HG02588 (cell line): ENCODE results near the gene FPR3.
"Not testable (repeated sequence)": the region's sequence is repeated elsewhere in the genome, so short reads cannot be mapped to it uniquely, and the experiment has no call there.

Source experiments
- ATAC-seq: cut with Tn5 transposase; IDR thresholded peaks from one replicate; pipeline ENCODE4 v1.9.1; 2021; ENCODE audit warnings: mild to moderate bottlenecking, moderate library complexity; ENCODE audit not compliant: unreplicated experiment

The FPR3 gene

DNA sequence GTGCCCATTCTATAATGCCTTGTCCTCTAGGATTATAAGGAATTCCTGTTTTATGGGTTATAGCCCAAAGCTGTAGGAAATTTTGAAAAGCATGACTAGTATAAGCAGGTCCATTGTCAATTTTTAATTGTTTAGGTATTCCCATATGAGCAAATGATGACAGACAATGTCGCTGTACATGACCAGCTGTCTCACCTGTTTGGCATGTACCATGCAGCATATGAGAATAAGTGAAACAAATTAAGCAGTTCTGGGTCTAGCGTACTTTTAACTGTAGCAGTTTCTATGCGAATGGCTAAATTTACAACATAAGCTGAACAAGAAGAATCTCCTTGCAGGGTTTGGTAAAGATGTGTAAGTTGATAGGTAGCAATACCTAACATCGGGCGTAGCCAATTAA, 11.6 kb downstream of the FPR3 start:
- ATAC-seq, result not testable (repeated sequence)

- ATAC-seq, result no peak
These were observed 12.2 kb downstream of the FPR3 start for GRCh38 chr19:51807111-51807701.

- no peak for ATAC-seq
These were observed 13.0 kb downstream of the FPR3 start for GRCh38 chr19:51807925-51808324.

- ATAC-seq, result no peak
These were observed 13.5 kb downstream of the FPR3 start for GRCh38 chr19:51808333-51808986.

DNA sequence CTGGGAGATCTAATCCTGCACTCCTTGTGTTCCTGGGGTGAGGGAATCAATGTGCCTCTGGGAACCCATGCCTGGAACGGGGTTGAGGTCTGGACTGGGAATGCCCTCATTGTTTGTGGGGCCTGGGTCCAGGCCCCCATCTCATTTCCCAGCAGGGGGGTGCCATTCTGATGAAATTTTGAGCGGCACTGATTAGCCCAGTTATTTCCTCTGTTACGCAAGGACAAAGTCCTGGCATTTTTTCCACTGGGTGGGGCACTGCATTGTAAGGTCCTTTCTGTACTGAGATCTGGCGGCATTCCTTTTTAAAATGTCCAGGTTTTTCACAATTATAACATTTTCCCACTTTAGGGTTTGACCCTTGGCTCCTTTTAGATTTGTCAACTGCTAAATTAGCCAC, 14.8 kb downstream of the FPR3 start:
- no peak for ATAC-seq

DNA sequence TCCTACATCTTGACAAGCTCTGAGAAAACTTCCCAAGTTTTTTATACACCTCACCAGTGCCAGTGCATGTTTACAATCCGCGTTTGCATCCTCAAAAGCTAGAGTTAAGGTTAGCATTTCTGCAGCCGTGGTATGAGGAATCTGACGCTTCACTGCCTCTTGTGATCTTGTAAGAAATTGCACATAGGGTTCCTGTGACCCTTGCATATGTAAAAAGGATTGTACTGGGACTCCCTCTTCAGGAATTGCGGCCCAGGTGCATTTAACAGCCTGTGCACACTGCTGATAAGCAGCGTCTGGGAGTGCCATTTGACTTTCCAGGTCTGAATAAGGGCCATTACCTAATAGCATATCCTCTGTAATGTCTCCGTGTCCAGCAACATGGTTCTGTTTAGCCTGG, 15.3 kb downstream of the FPR3 start:
- no peak for ATAC-seq

GRCh38 chr19:51811344-51811743, 16.4 kb downstream of the FPR3 start:
- no peak for ATAC-seq

GRCh38 chr19:51815043-51815442, 20.1 kb downstream of the FPR3 start:
- ATAC-seq, result no peak

GRCh38 chr19:51816711-51817110, 21.8 kb downstream of the FPR3 start:
- no peak for ATAC-seq

DNA sequence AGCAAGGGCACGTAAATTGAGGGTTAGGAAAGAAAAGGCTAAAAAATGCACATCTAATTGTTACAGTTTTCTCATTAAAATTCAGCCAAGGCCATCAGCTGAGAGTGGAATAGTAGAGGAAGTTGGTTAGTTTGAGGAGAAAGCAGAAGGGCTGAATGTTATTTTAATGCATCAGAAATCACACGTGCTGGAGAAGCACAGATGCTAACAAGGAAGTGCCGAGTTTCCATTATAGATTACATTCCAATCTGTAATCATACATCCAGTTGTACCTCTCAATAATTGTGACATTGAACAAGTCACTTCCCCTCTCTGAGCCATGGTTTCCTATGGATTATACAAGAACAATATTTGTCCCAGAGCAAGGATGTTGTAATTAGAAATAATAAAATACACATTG, 25.1 kb downstream of the FPR3 start:
- no peak for ATAC-seq

- no peak for ATAC-seq
These were observed 26.0 kb downstream of the FPR3 start for GRCh38 chr19:51820831-51821446.

DNA sequence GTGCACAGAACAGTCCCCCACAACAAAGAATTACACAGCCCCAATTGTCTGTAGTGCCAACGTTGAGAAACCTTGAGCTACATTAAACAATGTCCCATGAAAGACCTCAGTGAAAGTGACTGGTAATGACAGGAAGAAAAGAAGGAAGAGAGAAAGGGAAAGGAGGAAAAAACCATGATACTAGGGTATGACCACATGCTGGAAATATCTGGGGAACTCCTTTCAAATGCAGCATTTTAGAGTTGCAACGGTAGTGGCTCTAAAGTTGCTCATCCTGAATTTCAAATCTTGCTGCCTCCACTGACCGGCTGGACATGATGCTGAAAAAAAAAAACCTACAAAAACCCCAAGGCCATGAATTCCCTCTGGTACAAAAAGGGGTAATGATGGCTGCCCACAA, 26.5 kb downstream of the FPR3 start:
- ATAC-seq, result no peak

DNA sequence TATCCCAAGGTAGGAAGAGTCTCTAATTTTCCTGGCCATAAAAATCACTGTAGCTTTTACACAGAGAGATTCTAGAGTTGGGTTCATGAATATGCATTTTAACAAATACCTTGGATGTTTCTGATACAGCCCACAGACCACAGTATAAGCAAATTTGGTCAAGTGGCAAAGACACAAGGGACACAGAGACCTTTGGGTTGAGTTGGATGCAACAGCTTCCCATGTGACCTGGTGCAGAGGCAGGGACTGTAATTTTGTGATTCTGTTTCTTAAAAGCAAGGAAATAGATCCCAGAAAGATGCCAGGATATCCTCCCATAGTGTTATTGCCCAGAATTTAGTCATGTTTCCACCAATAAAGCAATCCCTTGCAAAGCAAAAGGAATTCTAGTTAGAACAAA, 27.0 kb downstream of the FPR3 start:
- no peak for ATAC-seq

GRCh38 chr19:51822325-51822724, 27.4 kb downstream of the FPR3 start:
- no peak for ATAC-seq

DNA sequence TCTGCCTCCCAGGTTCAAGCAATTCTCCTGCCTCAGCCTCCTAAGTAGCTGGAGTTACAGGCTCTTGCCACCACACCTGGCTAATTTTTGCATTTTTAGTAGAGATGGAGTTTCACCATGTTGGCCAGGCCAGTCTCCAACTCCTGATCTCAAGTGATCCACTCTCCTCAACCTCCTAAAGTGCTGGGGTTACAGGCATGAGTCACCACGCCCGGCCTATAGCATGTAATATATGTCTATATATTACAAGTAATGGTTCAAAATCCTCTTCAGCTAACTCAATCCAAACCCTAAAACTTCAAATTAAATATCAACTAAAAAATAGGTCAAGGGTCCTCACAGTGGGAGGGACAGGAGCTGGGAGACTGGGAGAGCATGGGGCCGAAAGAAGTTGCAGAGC, 28.0 kb downstream of the FPR3 start:
- no peak for ATAC-seq

DNA sequence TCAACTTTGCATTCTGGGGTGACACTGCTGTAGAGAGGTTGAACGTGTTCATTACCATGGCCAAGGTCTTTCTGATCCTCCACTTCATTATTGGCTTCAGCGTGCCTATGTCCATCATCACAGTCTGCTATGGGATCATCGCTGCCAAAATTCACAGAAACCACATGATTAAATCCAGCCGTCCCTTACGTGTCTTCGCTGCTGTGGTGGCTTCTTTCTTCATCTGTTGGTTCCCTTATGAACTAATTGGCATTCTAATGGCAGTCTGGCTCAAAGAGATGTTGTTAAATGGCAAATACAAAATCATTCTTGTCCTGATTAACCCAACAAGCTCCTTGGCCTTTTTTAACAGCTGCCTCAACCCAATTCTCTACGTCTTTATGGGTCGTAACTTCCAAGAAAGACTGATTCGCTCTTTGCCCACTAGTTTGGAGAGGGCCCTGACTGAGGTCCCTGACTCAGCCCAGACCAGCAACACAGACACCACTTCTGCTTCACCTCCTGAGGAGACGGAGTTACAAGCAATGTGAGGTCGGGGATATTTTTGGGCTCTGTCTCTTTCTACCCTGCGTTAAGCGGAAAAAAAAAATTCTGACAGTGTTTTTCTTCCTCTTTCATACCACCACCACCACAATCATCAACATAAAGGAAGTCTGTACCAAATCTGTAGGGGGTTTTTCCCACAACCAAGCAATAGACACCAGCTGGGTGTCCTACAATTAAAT, 29.5 kb downstream of the FPR3 start:
- no peak for ATAC-seq

- no peak for ATAC-seq
These were observed 35.3 kb downstream of the FPR3 start for GRCh38 chr19:51830274-51830673.

DNA sequence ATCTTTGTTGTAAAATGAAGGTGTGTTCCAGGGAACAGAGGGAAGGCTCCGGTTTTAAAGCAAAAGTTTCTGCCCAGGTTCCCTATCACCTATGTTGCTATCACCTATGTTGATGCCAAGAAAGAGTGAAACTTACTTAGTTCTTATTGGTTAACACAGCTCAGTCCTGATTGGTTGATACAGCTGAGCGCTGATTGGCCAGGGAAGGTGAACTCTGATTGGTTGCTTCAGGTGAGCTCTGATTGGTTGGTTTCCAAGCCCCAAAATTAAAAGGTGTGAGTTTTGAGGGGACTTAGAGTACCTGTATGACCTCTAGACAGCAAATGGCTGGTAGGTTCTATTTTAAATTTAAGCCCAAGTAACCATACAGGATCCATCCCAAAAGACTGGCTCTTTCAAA, 42.2 kb downstream of the FPR3 start:
- no peak for ATAC-seq

GRCh38 chr19:51861870-51862622, 67.1 kb downstream of the FPR3 start:
- no peak for ATAC-seq

GRCh38 chr19:51873097-51873496, 78.1 kb downstream of the FPR3 start:
- ATAC-seq, result no peak
